WTC11 (cell line): ENCODE measurements around the gene SPZ1. TPM values are rescaled to one million over a fixed set of nuclear protein-coding genes. Genes with fewer than 3 reads are reported as not detected.

ENCODE experiments used
- ATAC-seq: fragments of 200-7000 bp; cut with Tn5 transposase; 2 replicates; pipeline ENCODE4 v1.10.0; 2021; ENCODE audit warnings: mild to moderate bottlenecking, moderate library complexity
- CTCF ChIA-PET: fragments of 300-600 bp; sonication (Branson Sonifier 250); formaldehyde crosslinking; loops from one replicate; lab custom pipeline; 2021; ENCODE audit warnings: antibody characterized with exemption; lab: Charles Lee
- POLR2A ChIA-PET: fragments of 350-600 bp; sonication (Branson Sonifier 250); formaldehyde crosslinking; loops from one replicate; lab custom pipeline; 2021; ENCODE audit warnings: antibody characterized with exemption; lab: Charles Lee
- DNase-seq: peaks from one replicate; pipeline ENCODE4 v3.0.0; 2021; ENCODE audit warnings: low spot score
- H3K27ac Mint-ChIP-seq: 2 replicates; pipeline ENCODE4 v1.8.0; 2021; ENCODE audit warnings: mixed read lengths
- H3K27me3 Mint-ChIP-seq: 2 replicates; pipeline ENCODE4 v1.8.0; 2021; ENCODE audit warnings: low read depth, mild to moderate bottlenecking, moderate library complexity, mixed read lengths
- H3K36me3 Mint-ChIP-seq: 2 replicates; pipeline ENCODE4 v1.8.0; 2021; ENCODE audit warnings: mixed read lengths
- H3K4me1 Mint-ChIP-seq: 2 replicates; pipeline ENCODE4 v1.8.0; 2022; ENCODE audit warnings: mixed read lengths
- H3K4me3 Mint-ChIP-seq: 2 replicates; pipeline ENCODE4 v1.8.0; 2021; ENCODE audit warnings: mild to moderate bottlenecking, moderate library complexity, mixed read lengths
- H3K9me3 Mint-ChIP-seq: 2 replicates; pipeline ENCODE4 v1.8.0; 2021; ENCODE audit warnings: mixed read lengths
- CTCF ChIP-seq: fragments of 200-600 bp; IDR thresholded peaks from 2 replicates; pipeline ENCODE4 v1.8.0; 2022; ENCODE audit warnings: antibody characterized with exemption
- E2F5 ChIP-seq: sonication (generic); formaldehyde crosslinking; IDR thresholded peaks from 2 replicates; pipeline ENCODE4 v1.8.1; 2022; ENCODE audit warnings: mild to moderate bottlenecking, moderate library complexity, missing genetic modification reagents
- EMX1 ChIP-seq: fragments of 250-450 bp; sonication (Bioruptor Pico); IDR thresholded peaks from 2 replicates; pipeline ENCODE4 v1.8.0; 2021; ENCODE audit warnings: mild to moderate bottlenecking
- ERG ChIP-seq: fragments of 250-450 bp; sonication (Bioruptor Pico); IDR thresholded peaks from 2 replicates; pipeline ENCODE4 v1.8.0; 2021; ENCODE audit warnings: mild to moderate bottlenecking
- FOXJ3 ChIP-seq: sonication (generic); formaldehyde crosslinking; IDR thresholded peaks from 2 replicates; pipeline ENCODE4 v1.9.0; 2021; ENCODE audit warnings: missing genetic modification reagents, mild to moderate bottlenecking, borderline replicate concordance
- HMGXB4 ChIP-seq: sonication (generic); formaldehyde crosslinking; IDR thresholded peaks from 2 replicates; pipeline ENCODE4 v1.8.1; 2023; ENCODE audit warnings: mild to moderate bottlenecking, moderate library complexity, missing genetic modification reagents
- IRF1 ChIP-seq: sonication (generic); formaldehyde crosslinking; IDR thresholded peaks from 2 replicates; pipeline ENCODE4 v1.8.0; 2023; ENCODE audit warnings: missing genetic modification reagents
- MLX ChIP-seq: sonication (generic); formaldehyde crosslinking; IDR thresholded peaks from 2 replicates; pipeline ENCODE4 v1.8.1; 2023; ENCODE audit warnings: mild to moderate bottlenecking, missing genetic modification reagents, moderate library complexity
- NFE2L1 ChIP-seq: sonication (generic); formaldehyde crosslinking; IDR thresholded peaks from 2 replicates; pipeline ENCODE4 v1.8.1; 2023; ENCODE audit warnings: missing genetic modification reagents
- RELA ChIP-seq: sonication (generic); formaldehyde crosslinking; IDR thresholded peaks from 2 replicates; pipeline ENCODE4 v1.8.1; 2022; ENCODE audit warnings: missing genetic modification reagents, mild to moderate bottlenecking, borderline replicate concordance
- RORB ChIP-seq: fragments of 250-450 bp; sonication (Bioruptor Pico); IDR thresholded peaks from 2 replicates; pipeline ENCODE4 v1.9.0; 2021; ENCODE audit warnings: mild to moderate bottlenecking
- SMAD4 ChIP-seq: sonication (generic); formaldehyde crosslinking; IDR thresholded peaks from 2 replicates; pipeline ENCODE4 v1.8.0; 2022; ENCODE audit warnings: mild to moderate bottlenecking, missing genetic modification reagents
- USF2 ChIP-seq: sonication (generic); formaldehyde crosslinking; IDR thresholded peaks from 2 replicates; pipeline ENCODE4 v1.8.1; 2023; ENCODE audit warnings: mild to moderate bottlenecking, missing genetic modification reagents, moderate library complexity
- ZNF263 ChIP-seq: sonication (generic); formaldehyde crosslinking; IDR thresholded peaks from 2 replicates; pipeline ENCODE4 v1.8.1; 2022; ENCODE audit warnings: low read depth, mild to moderate bottlenecking, moderate library complexity, missing genetic modification reagents
- ZNF281 ChIP-seq: sonication (generic); formaldehyde crosslinking; IDR thresholded peaks from 2 replicates; pipeline ENCODE4 v1.8.0; 2023; ENCODE audit warnings: mild to moderate bottlenecking, missing genetic modification reagents
- total RNA-seq: library from RNA; stranded (reverse); gene quantifications from 3 replicates; pipeline ENCODE4 v1.2.3, GENCODE V29; 2021

The SPZ1 gene
- total RNA-seq, 1 experiment from 2014 or later: not detected

- H3K4me1 Mint-ChIP-seq: peaks cover 7% of the 10 kb centered on the region
- no peak for DNase-seq
- POLR2A ChIA-PET: no interaction called here
- no peaks in the 10 kb centered on the region; the same call in 1 of the 2 replicates for H3K27me3 Mint-ChIP-seq
- CTCF ChIA-PET: interaction anchor here (0.6 kb wide), 1 partner anchor 11 kb away, joined by 4 read pairs; no protein-coding TSS in a partner anchor
- peaks cover 13% of the 10 kb centered on the region for H3K9me3 Mint-ChIP-seq
- H3K36me3 Mint-ChIP-seq: peaks cover 8% of the 10 kb centered on the region
- no peak overlapping the region for H3K27ac Mint-ChIP-seq
- no peak for TF ChIP-seq SMAD4 (CRISPR knock-in tag)
- no peak for TF ChIP-seq RELA
- TF ChIP-seq ZNF281: no peak
- no peak for TF ChIP-seq ZNF263 (CRISPR knock-in tag)
- TF ChIP-seq IRF1 (CRISPR knock-in tag): no peak
- TF ChIP-seq NFE2L1 (CRISPR knock-in tag): no peak
- TF ChIP-seq EMX1 (CRISPR knock-in tag): no peak
- no peak for TF ChIP-seq E2F5 (CRISPR knock-in tag)
- ATAC-seq: no peak
- no peak overlapping the region for H3K4me3 Mint-ChIP-seq
Measured at GRCh38 chr5:80296121-80296520, 23.7 kb upstream of the SPZ1 start.

- ChIA-PET POLR2A (no interaction called here), CTCF (no interaction called here)
- TF ChIP-seq FOXJ3 (CRISPR knock-in tag) (no peak), MLX (no peak), RORB (CRISPR knock-in tag) (no peak), HMGXB4 (CRISPR knock-in tag) (no peak), ERG (CRISPR knock-in tag) (no peak), CTCF (no peak), USF2 (CRISPR knock-in tag) (no peak)
- no peaks in the 10 kb centered on the region; the same call in 1 of the 2 replicates for H3K27me3 Mint-ChIP-seq
- no peak overlapping the region for H3K4me3 Mint-ChIP-seq
- H3K27ac Mint-ChIP-seq: no peak overlapping the region
- ATAC-seq (no peak), DNase-seq (no peak)
- H3K9me3 Mint-ChIP-seq: peaks cover 13% of the 10 kb centered on the region
- H3K4me1 Mint-ChIP-seq: peaks cover 10% of the 10 kb centered on the region
- peaks cover 8% of the 10 kb centered on the region for H3K36me3 Mint-ChIP-seq
Measured at GRCh38 chr5:80299601-80300000, 20.2 kb upstream of the SPZ1 start.
